Inferior parietal cortex (tissue), 1 donor: ENCODE measurements around the gene CDRT4.

Experiments
- DNase-seq: peaks from one replicate; pipeline ENCODE4 v3.0.0-alpha.2; 2016; ENCODE audit errors: extremely low spot score

CDRT4 gene

GRCh38 chr17:15431766-15432165 is 35.7 kb downstream of the CDRT4 start:
- DNase-seq = no peak

GRCh38 chr17:15431196-15431595 is 36.2 kb downstream of the CDRT4 start:
- no peak for DNase-seq

GRCh38 chr17:15424521-15424920 is 42.9 kb downstream of the CDRT4 start:
- no peak for DNase-seq

GRCh38 chr17:15422392-15422965 is 44.9 kb downstream of the CDRT4 start:
- DNase-seq = no peak

- no peak for DNase-seq
Measured at GRCh38 chr17:15418781-15419180, 48.6 kb downstream of the CDRT4 start.

- DNase-seq = no peak
Measured at GRCh38 chr17:15414532-15415306, 52.7 kb downstream of the CDRT4 start.

- no peak for DNase-seq
Measured at GRCh38 chr17:15413101-15413771, 54.2 kb downstream of the CDRT4 start.

GRCh38 chr17:15412606-15413005 is 54.8 kb downstream of the CDRT4 start:
- DNase-seq = no peak

- DNase-seq = no peak
Measured at GRCh38 chr17:15411384-15412198, 55.8 kb downstream of the CDRT4 start.

- no peak for DNase-seq
Measured at GRCh38 chr17:15409721-15410250, 57.6 kb downstream of the CDRT4 start.

- no peak for DNase-seq
Measured at GRCh38 chr17:15408803-15409202, 58.6 kb downstream of the CDRT4 start.

- no peak for DNase-seq
Measured at GRCh38 chr17:15406081-15406480, 61.3 kb downstream of the CDRT4 start.

GRCh38 chr17:15405058-15405415 is 62.4 kb downstream of the CDRT4 start:
- DNase-seq = no peak

GRCh38 chr17:15404106-15405057 is 63.0 kb downstream of the CDRT4 start:
- no peak for DNase-seq

GRCh38 chr17:15403276-15403939 is 64.0 kb downstream of the CDRT4 start:
- DNase-seq = no peak

- DNase-seq = no peak
Measured at GRCh38 chr17:15399443-15399842, 68.0 kb downstream of the CDRT4 start.

- DNase-seq = no peak
Measured at GRCh38 chr17:15398736-15399331, 68.6 kb downstream of the CDRT4 start.

- DNase-seq = no peak
Measured at GRCh38 chr17:15398291-15398690, 69.1 kb downstream of the CDRT4 start.

GRCh38 chr17:15397620-15398019 is 69.8 kb downstream of the CDRT4 start:
- no peak for DNase-seq

GRCh38 chr17:15395091-15395490 is 72.3 kb downstream of the CDRT4 start:
- DNase-seq = no peak
